Measurements from ENCODE around the gene STRADA. TPM values are rescaled to one million over a fixed set of nuclear protein-coding genes. Genes with fewer than 3 reads are reported as not detected.
A peak's percentile ranks its signal among the peaks of the same experiment; 100 is the strongest.

Gene STRADA
- total RNA-seq, 1 donor from 2014 or later = 25.9 TPM

GRCh38 chr17:63701868-63702720 is 39.5 kb downstream of the STRADA start:
- DNase-seq (ENCODE audit: low read depth) = no peak

GRCh38 chr17:63701456-63701820 is 40.2 kb downstream of the STRADA start:
- no peak for DNase-seq (ENCODE audit: low read depth)

- DNase-seq (ENCODE audit: low read depth) = no peak
Measured at GRCh38 chr17:63700528-63701455, 40.8 kb downstream of the STRADA start.

GRCh38 chr17:63699638-63700527 is 41.7 kb downstream of the STRADA start, which contains the start of gene LIMD2:
TSS of gene LIMD2 (minus strand) at chr17:63700125. CDS start at chr17:63699298, 827 bp downstream.
- DNase-seq (ENCODE audit: low read depth) = no peak

- DNase-seq (ENCODE audit: low read depth) = peak; percentile 3
Measured at GRCh38 chr17:63698886-63699637, 42.5 kb downstream of the STRADA start.

GRCh38 chr17:63698381-63698885 is 43.2 kb downstream of the STRADA start:
- DNase-seq (ENCODE audit: low read depth) = no peak

- peak; percentile 24 for DNase-seq (ENCODE audit: low read depth)
Measured at GRCh38 chr17:63697341-63698286, 44.0 kb downstream of the STRADA start.

- peak; percentile 33 for DNase-seq (ENCODE audit: low read depth)
Measured at GRCh38 chr17:63696381-63696961, 45.1 kb downstream of the STRADA start.

- no peak for DNase-seq (ENCODE audit: low read depth)
Measured at GRCh38 chr17:63695889-63696288, 45.7 kb downstream of the STRADA start.

GRCh38 chr17:63694950-63695773 is 46.4 kb downstream of the STRADA start:
- no peak for DNase-seq (ENCODE audit: low read depth)

- DNase-seq (ENCODE audit: low read depth) = no peak
Measured at GRCh38 chr17:63694229-63694949, 47.2 kb downstream of the STRADA start.

GRCh38 chr17:63693411-63694113 is 48.0 kb downstream of the STRADA start:
- DNase-seq (ENCODE audit: low read depth) = no peak

- no peak for DNase-seq (ENCODE audit: low read depth)
Measured at GRCh38 chr17:63692195-63692816, 49.3 kb downstream of the STRADA start.

- no peak for DNase-seq (ENCODE audit: low read depth)
Measured at GRCh38 chr17:63689479-63689878, 52.1 kb downstream of the STRADA start.

- no peak for DNase-seq (ENCODE audit: low read depth)
Measured at GRCh38 chr17:63688396-63689020, 53.1 kb downstream of the STRADA start.

Data from renal cortical epithelial cell (primary cell).